ENCODE results near the gene GRB7. TPM values are rescaled to one million over a fixed set of nuclear protein-coding genes. Genes with fewer than 3 reads are reported as not detected.

The GRB7 gene
- total RNA-seq, 2 experiments from 2014 or later: 0.37 TPM; not detected in 1

- no peaks in the 10 kb centered on the region for H3K9me3 Mint-ChIP-seq (ENCODE audit: insufficient read depth)
- peaks cover 8% of the 10 kb centered on the region for H3K4me1 Mint-ChIP-seq (ENCODE audit: low read depth)
- peaks cover 2% of the 10 kb centered on the region for H3K36me3 Mint-ChIP-seq (ENCODE audit: low read depth)
- ChIA-PET CTCF (interaction anchor here (1.5 to 2.1 kb wide), 3 partner anchors 14 to 79 kb away, joined by 3 to 10 read pairs (median 6); partner anchors contain the start of gene PGAP3), POLR2A (no interaction called here)
- ATAC-seq (peak; percentile 23), DNase-seq (no peak)
- no peak overlapping the region for H3K4me3 Mint-ChIP-seq
- no peak overlapping the region for H3K27ac Mint-ChIP-seq
- peaks cover 25% of the 10 kb centered on the region for H3K27me3 Mint-ChIP-seq (ENCODE audit: low read depth)
Measured at GRCh38 chr17:39701012-39701783, 36.5 kb upstream of the GRB7 start.

- Mint-ChIP-seq H3K27me3 (ENCODE audit: low read depth) (peaks cover 25% of the 10 kb centered on the region), H3K9me3 (ENCODE audit: insufficient read depth) (no peaks in the 10 kb centered on the region), H3K4me1 (ENCODE audit: low read depth) (peaks cover 12% of the 10 kb centered on the region), H3K4me3 (no peak overlapping the region), H3K36me3 (ENCODE audit: low read depth) (peaks cover 2% of the 10 kb centered on the region), H3K27ac (no peak overlapping the region)
- no peak for ATAC-seq
- DNase-seq: no peak
- ChIA-PET POLR2A (interaction anchor here (2.5 kb wide), 1 partner anchor 14 kb away, joined by 9 read pairs; the partner anchor contains the start of gene PGAP3), CTCF (interaction anchor here (1.3 to 2.1 kb wide), 2 partner anchors 67 to 79 kb away, joined by 3 to 10 read pairs; no protein-coding TSS in a partner anchor)
Measured at GRCh38 chr17:39701784-39702422, 35.8 kb upstream of the GRB7 start.

DNA sequence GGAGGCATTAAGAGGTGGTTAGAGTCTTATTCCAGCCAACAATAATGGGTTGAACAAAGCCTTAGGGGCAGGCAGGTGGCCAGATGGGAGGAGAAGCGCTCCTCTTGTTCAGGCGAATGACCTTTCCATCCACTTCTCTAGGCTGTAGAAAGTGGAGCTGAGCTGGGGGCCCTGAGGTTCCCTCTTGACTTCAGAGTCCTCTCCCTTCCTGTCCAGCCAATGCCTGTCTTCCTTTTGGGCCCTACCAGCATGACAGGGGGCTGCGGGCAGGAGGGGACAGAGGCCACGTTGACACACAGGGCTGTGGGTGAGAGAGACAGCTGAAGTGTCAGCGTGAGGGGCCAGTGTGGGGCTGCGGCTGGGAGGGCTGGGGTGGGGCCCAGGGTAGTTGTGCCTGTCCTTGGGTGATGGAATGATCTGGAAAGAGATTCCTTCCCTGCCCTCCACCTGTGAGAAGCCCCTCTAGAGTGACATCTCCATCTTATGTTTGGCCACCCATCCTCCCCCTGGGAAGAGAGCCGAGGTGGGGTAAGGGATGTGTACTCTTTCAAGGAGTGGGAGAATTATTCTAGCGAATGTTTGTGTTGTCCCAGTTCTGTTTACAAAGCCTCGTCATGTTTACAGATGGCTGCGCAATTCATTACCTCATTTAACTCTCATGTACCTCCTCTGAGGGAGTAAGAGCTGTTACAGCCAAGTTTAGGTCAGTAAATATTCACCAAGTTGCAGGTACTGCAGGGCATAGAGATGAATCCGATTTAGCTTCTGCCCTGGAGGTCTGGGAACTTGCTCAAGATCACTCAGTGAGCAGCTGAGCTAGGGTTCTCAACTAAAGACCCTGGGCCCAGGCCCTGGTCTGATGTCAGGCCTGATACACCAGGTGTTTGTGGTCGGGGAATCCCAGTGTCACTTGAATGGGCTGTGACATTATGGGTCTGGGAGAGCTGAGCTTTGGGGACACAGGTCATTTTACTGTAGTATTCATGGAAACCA, 34.5 kb upstream of the GRB7 start:
- ChIA-PET POLR2A (interaction anchor here (0.6 to 2.5 kb wide), 3 partner anchors 15 to 78 kb away, joined by 3 to 9 read pairs (median 3); partner anchors contain the start of gene PGAP3), CTCF (interaction anchor here (0.8 to 2.1 kb wide), 5 partner anchors 8 to 81 kb away, joined by 3 to 10 read pairs (median 4); no protein-coding TSS in a partner anchor)
- Mint-ChIP-seq H3K4me3 (no peak overlapping the region), H3K27ac (no peak overlapping the region), H3K4me1 (ENCODE audit: low read depth) (peaks cover 18% of the 10 kb centered on the region), H3K27me3 (ENCODE audit: low read depth) (peaks cover 25% of the 10 kb centered on the region), H3K36me3 (ENCODE audit: low read depth) (peaks cover 2% of the 10 kb centered on the region), H3K9me3 (ENCODE audit: insufficient read depth) (no peaks in the 10 kb centered on the region)
- ATAC-seq: no peak
- DNase-seq: no peak

DNA sequence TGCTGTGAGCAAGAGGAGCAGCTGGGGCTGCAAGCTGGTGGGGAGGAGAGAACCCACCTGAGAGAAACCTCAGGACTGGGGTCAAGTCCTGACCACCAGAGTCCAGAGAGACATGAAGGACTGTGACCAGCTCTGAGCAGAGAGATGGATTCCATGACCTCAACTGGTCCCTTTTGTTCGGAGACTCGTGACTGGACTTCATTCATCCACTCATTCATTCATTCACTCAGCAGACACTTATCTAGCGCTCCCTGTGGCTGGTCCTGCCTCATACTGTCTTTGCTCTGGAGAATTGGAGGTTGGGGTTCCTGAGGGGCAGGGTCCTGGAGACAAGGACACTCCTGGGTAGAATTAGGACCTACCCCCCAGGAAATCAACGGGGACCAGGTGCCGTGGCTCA, 33.8 kb upstream of the GRB7 start:
- peaks cover 18% of the 10 kb centered on the region for H3K4me1 Mint-ChIP-seq (ENCODE audit: low read depth)
- H3K36me3 Mint-ChIP-seq (ENCODE audit: low read depth): peaks cover 2% of the 10 kb centered on the region
- H3K4me3 Mint-ChIP-seq: no peak overlapping the region
- peaks cover 23% of the 10 kb centered on the region for H3K27me3 Mint-ChIP-seq (ENCODE audit: low read depth)
- no peak overlapping the region for H3K27ac Mint-ChIP-seq
- ChIA-PET CTCF (interaction anchor here (0.9 to 1.1 kb wide), 2 partner anchors 8 to 33 kb away, joined by 4 read pairs; no protein-coding TSS in a partner anchor), POLR2A (interaction anchor here (0.6 to 2.5 kb wide), 3 partner anchors 16 to 79 kb away, joined by 3 to 9 read pairs (median 3); partner anchors contain the start of gene PGAP3)
- no peak for ATAC-seq
- no peak for DNase-seq
- no peaks in the 10 kb centered on the region for H3K9me3 Mint-ChIP-seq (ENCODE audit: insufficient read depth)

DNA sequence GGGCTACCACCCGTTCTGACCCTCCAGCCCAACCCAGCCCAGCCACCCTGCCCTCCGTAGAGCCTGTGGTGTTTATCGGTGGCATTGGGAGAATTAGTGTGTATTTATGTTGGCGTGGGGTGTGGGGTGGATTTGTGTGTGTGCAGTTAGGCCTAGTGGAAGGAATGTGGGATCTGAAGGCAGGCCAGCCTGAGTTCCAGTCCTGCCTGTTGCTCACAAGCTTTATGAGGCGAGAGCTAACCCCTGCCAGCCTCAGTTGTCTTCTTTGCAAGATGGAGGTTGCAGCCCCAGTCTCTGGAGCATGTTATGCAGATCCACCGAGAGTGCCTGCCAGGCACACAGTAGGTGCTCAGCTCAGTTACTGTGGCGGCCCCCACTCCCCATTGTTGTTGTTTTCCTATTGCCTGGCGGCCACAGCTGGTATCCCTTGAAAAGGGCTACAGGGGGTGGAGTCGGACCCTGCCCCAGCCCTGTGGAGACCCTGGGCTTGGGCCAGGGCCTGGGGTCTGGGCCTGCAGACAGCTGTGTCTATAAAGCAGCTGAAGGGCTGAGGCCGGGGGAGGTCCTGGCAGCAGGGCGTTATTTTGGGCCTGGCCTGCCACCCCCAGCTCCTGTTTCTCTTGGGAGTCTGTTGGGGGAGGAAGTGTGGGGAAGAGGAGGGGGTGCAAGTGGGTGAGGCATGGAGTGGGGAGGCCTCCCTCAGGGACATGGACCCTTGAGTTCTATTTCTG, 32.8 kb upstream of the GRB7 start:
- ChIA-PET POLR2A (no interaction called here), CTCF (interaction anchor here (1.6 kb wide), 1 partner anchor 70 kb away, joined by 4 read pairs; no protein-coding TSS in a partner anchor)
- H3K36me3 Mint-ChIP-seq (ENCODE audit: low read depth): no peaks in the 10 kb centered on the region
- H3K4me3 Mint-ChIP-seq: no peak overlapping the region
- peaks cover 12% of the 10 kb centered on the region for H3K4me1 Mint-ChIP-seq (ENCODE audit: low read depth)
- DNase-seq (no peak), ATAC-seq (no peak)
- H3K27ac Mint-ChIP-seq: no peak overlapping the region
- no peaks in the 10 kb centered on the region for H3K9me3 Mint-ChIP-seq (ENCODE audit: insufficient read depth)
- peaks cover 13% of the 10 kb centered on the region for H3K27me3 Mint-ChIP-seq (ENCODE audit: low read depth)

DNA sequence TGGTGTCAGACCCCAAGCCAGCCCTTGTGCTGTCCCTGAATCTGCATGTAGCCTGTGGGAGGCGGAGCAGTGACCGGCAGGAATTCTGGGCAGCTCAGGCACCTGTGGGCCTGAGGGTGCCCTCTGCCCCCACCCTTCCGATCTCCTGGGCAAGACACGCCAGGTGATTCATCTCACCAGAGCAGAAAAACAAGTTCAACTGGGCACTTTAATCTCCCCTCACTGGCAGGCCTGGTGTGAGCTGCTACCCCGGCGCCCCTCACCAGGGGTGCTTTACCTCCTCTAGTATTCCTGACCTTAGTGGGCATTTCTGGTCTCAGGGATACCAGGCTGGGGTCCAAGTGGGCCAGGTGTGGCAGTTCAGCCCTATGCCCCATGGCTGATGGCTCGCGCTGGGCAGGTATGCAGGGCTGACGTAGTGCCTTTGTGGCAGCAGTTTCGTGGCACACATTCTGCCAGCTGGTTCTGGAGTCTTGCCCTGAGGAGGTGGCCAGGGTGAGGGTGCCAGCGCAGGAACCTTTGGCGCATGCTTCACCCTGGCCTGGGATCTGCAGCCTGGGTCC, 31.9 kb upstream of the GRB7 start:
- POLR2A ChIA-PET: interaction anchor here (1.5 kb wide), 1 partner anchor 24 kb away, joined by 6 read pairs; the partner anchor contains the start of gene MIEN1
- H3K4me3 Mint-ChIP-seq: no peak overlapping the region
- ATAC-seq (no peak), DNase-seq (no peak)
- no peaks in the 10 kb centered on the region for H3K9me3 Mint-ChIP-seq (ENCODE audit: insufficient read depth)
- peaks cover 9% of the 10 kb centered on the region for H3K27me3 Mint-ChIP-seq (ENCODE audit: low read depth)
- H3K27ac Mint-ChIP-seq: no peak overlapping the region
- CTCF ChIA-PET: interaction anchor here (1.6 kb wide), 1 partner anchor 71 kb away, joined by 4 read pairs; no protein-coding TSS in a partner anchor
- H3K4me1 Mint-ChIP-seq (ENCODE audit: low read depth): peaks cover 12% of the 10 kb centered on the region
- H3K36me3 Mint-ChIP-seq (ENCODE audit: low read depth): no peaks in the 10 kb centered on the region

DNA sequence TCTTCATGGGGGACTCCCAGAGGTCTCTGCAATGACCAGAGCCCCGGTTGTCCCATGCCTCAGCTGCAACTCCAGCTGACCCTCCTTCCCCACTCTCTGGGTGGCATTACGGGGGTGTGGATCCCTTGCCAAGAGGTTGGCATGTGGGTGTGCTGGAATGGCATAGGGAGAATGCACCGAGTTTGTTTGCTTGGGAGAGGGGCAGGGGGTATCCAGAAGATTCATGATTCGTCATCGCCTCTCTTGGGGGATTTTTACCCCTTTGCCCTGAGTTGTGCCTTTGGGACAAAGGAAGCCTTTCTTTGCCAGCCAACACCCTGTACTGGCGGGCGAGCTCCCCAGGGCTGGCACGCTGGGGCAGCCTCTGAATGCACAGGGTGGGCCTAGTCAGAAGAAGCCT, 31.4 kb upstream of the GRB7 start:
- ChIA-PET POLR2A (interaction anchor here (1.5 kb wide), 1 partner anchor 24 kb away, joined by 6 read pairs; the partner anchor contains the start of gene MIEN1), CTCF (interaction anchor here (1.6 kb wide), 2 partner anchors 72 to 84 kb away, joined by 4 to 8 read pairs; no protein-coding TSS in a partner anchor)
- Mint-ChIP-seq H3K36me3 (ENCODE audit: low read depth) (no peaks in the 10 kb centered on the region), H3K9me3 (ENCODE audit: insufficient read depth) (no peaks in the 10 kb centered on the region), H3K27me3 (ENCODE audit: low read depth) (peaks cover 4% of the 10 kb centered on the region), H3K4me3 (no peak overlapping the region), H3K27ac (peak overlapping the region; percentile 76), H3K4me1 (ENCODE audit: low read depth) (peaks cover 12% of the 10 kb centered on the region)
- DNase-seq (no peak), ATAC-seq (no peak)

DNA sequence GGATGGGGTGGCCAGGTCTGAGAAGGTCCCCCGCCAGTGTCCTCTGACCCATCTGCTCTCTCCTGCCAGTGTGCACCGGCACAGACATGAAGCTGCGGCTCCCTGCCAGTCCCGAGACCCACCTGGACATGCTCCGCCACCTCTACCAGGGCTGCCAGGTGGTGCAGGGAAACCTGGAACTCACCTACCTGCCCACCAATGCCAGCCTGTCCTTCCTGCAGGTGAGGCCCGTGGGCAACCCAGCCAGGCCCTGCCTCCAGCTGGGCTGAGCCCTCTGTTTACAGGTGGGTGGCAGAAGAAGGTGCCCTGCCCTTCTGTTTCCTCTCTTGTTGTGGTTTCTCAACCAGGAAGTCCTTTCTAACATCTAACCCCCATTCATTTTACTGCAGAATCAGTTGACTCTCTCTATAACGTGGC, 30.8 kb upstream of the GRB7 start:
- ATAC-seq (peak; percentile 66), DNase-seq (peak; percentile 31)
- H3K4me1 Mint-ChIP-seq (ENCODE audit: low read depth): peaks cover 12% of the 10 kb centered on the region
- no peaks in the 10 kb centered on the region for H3K36me3 Mint-ChIP-seq (ENCODE audit: low read depth)
- no peak overlapping the region for H3K4me3 Mint-ChIP-seq
- H3K9me3 Mint-ChIP-seq (ENCODE audit: insufficient read depth): no peaks in the 10 kb centered on the region
- no peaks in the 10 kb centered on the region for H3K27me3 Mint-ChIP-seq (ENCODE audit: low read depth)
- H3K27ac Mint-ChIP-seq: peak overlapping the region; percentile 76
- ChIA-PET POLR2A (interaction anchor here (0.7 to 1.5 kb wide), 2 partner anchors 14 to 23 kb away, joined by 4 to 6 read pairs; partner anchors contain the start of gene MIEN1), CTCF (interaction anchor here (1.6 kb wide), 1 partner anchor 85 kb away, joined by 8 read pairs; no protein-coding TSS in a partner anchor)

DNA sequence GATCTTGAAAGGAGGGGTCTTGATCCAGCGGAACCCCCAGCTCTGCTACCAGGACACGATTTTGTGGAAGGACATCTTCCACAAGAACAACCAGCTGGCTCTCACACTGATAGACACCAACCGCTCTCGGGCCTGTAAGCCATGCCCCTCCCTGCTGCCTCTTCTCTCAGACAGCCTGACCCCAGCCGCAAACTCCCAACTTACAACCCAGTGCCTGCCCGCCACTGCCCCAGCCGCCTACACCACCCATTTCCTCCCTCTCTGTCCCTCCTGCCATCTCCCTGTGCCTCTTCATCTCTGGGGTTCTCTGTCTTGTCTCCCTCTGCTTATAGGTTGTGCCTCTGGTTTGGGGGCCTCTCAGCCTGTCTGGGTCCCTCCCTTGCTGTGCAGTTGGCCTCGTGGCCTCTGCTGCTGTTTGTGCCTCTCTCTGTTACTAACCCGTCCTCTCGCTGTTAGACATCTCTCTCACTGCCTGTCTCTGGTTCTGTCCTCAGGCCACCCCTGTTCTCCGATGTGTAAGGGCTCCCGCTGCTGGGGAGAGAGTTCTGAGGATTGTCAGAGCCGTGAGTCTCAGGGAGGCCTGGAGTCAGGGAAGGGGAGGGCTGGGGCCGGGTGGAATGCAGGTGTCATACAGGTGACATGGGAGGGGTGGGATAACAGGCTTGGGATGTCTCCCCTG, 28.3 kb upstream of the GRB7 start:
- H3K36me3 Mint-ChIP-seq (ENCODE audit: low read depth): no peaks in the 10 kb centered on the region
- no peaks in the 10 kb centered on the region for H3K9me3 Mint-ChIP-seq (ENCODE audit: insufficient read depth)
- peaks cover 10% of the 10 kb centered on the region for H3K4me1 Mint-ChIP-seq (ENCODE audit: low read depth)
- H3K4me3 Mint-ChIP-seq: no peak overlapping the region
- peak overlapping the region; percentile 0 for H3K27ac Mint-ChIP-seq
- no peak for DNase-seq
- CTCF ChIA-PET: interaction anchor here (1.1 kb wide), 1 partner anchor 21 kb away, joined by 3 read pairs; the partner anchor contains the start of gene MIEN1
- no peaks in the 10 kb centered on the region for H3K27me3 Mint-ChIP-seq (ENCODE audit: low read depth)
- POLR2A ChIA-PET: interaction anchor here (0.8 kb wide), 1 partner anchor 20 kb away, joined by 4 read pairs; no protein-coding TSS in a partner anchor
- no peak for ATAC-seq

All from activated CD8-positive, alpha-beta T cell treated with anti-CD3 and anti-CD28 coated beads, Interleukin-2, amount 10 ng/mL, durations not matched to agents 7 days and 5 days (primary cell).